ENCODE results near the gene JAKMIP3.

GRCh38 chr10:132054564-132054963, 11.2 kb upstream of the JAKMIP3 start:
- no peak for TF ChIP-seq CTCF (IDR thresholded peaks at IDR 0.05; ENCODE audit: low read depth, low read length)
- TF ChIP-seq EZH2phosphoT487 (IDR thresholded peaks at IDR 0.05; ENCODE audit: low read depth) = no peak
